ENCODE data around the gene MAML3.

The MAML3 gene

DNA sequence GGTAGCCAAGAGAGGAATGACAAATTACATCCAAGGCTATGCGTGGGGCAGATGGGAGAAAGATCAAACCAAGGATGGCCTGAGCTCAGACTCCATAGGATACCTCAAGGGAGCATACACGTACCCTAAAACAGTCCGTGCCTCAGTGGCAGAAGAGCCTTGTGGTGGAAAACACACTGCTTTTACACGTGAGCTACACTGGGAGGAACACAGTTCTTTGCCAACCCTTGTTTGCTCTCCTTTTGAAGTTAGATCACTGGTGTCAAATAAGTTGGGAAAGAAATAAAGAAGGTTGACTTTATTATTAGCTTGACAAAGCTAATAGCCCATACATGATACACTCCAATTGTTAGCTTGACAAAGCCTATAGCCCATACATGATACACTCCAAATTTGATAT is 346.5 kb downstream of the MAML3 start:
- H3K27ac ChIP-seq (ENCODE audit: low read length): no peak overlapping the region
- H3K36me3 ChIP-seq (ENCODE audit: control insufficient read depth in 1 of 2, insufficient read depth in 2 of 2, low read length in 2 of 2): no peaks in the 10 kb centered on the region
- peaks cover 6% of the 10 kb centered on the region in 2 donors for H3K4me1 ChIP-seq (ENCODE audit: control insufficient read depth in 1 of 2, insufficient read depth in 2 of 2, low read length in 2 of 2)
- peaks cover 4 to 5% of the 10 kb centered on the region in 2 donors for H3K9me3 ChIP-seq (ENCODE audit: control insufficient read depth in 1 of 2, low read length in 2 of 2)
- H3K27me3 ChIP-seq (ENCODE audit: low read depth, low read length): no peaks in the 10 kb centered on the region
- H3K4me3 ChIP-seq (ENCODE audit: low read depth in 1 of 2, low read length in 2 of 2): no peak overlapping the region

DNA sequence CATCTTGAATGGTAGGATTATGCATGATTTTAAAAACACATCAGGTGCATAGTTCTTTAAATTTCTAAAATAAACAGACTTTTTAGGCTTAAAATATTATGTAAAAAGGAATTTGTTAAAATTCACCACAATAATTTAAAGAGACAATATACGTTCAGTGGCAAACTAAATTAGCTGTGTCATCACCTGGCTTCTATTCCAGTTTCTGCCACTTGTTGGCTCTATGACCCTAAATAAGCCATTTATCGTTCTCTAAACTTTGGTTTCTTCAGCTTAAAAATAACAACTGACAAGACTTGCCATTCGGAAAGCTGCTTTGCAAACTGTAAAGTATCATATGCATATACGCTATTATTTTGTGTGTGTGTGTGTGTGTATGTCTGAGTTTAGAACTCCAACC is 347.1 kb downstream of the MAML3 start:
- Histone ChIP-seq H3K27me3 (ENCODE audit: low read depth, low read length) (no peaks in the 10 kb centered on the region), H3K36me3 (ENCODE audit: control insufficient read depth in 1 of 2, insufficient read depth in 2 of 2, low read length in 2 of 2) (no peaks in the 10 kb centered on the region), H3K9me3 (ENCODE audit: control insufficient read depth in 1 of 2, low read length in 2 of 2) (peaks cover 4 to 5% of the 10 kb centered on the region in 2 donors), H3K4me3 (ENCODE audit: low read depth in 1 of 2, low read length in 2 of 2) (no peak overlapping the region), H3K4me1 (ENCODE audit: control insufficient read depth in 1 of 2, insufficient read depth in 2 of 2, low read length in 2 of 2) (peaks cover 6% of the 10 kb centered on the region in 2 donors), H3K27ac (ENCODE audit: low read length) (no peak overlapping the region)

DNA sequence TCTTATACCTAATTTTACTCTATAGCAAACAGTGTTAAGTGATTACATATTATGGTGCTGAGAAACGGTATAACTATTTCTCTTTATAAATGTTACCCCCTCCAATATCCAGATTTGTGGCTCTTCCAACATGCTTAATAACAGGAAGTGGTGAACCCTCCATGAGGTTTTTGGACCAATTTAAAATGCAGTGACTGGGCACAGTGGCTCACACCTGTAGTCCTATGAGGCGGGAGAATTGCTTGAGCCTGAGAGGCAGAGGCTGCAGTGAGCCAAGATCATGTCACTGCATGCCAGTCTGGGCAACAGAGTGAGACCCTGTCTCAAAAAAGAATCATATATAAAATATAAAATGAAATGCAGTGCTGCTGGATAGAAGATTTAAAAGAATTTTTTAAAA is 351.1 kb downstream of the MAML3 start:
- Histone ChIP-seq H3K36me3 (ENCODE audit: control insufficient read depth in 1 of 2, insufficient read depth in 2 of 2, low read length in 2 of 2) (no peaks in the 10 kb centered on the region), H3K27ac (ENCODE audit: low read length) (no peak overlapping the region), H3K9me3 (ENCODE audit: control insufficient read depth in 1 of 2, low read length in 2 of 2) (no peaks in the 10 kb centered on the region), H3K4me3 (ENCODE audit: low read depth in 1 of 2, low read length in 2 of 2) (no peak overlapping the region), H3K27me3 (ENCODE audit: low read depth, low read length) (no peaks in the 10 kb centered on the region), H3K4me1 (ENCODE audit: control insufficient read depth in 1 of 2, insufficient read depth in 2 of 2, low read length in 2 of 2) (no peaks in the 10 kb centered on the region)

DNA sequence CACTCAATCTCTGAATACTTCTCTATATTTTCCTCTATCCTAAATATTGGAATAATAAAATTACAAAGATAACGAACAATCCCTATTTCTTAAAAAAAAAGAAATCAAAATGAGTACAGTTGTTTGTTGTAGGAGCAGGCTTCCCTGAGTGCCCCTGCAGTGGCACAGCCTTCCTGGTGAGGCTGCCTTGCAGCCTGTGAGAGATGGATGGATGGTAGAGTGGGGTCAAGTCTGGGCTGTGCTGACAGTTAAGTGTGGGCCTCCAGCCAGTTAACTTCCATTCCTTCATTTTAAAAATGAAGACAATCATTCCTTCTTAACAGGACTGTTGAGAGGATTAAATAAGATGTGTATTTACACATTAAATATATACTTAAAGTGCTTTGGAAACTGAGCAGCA is 351.5 kb downstream of the MAML3 start:
- Histone ChIP-seq H3K4me3 (ENCODE audit: low read depth in 1 of 2, low read length in 2 of 2) (no peak overlapping the region), H3K9me3 (ENCODE audit: control insufficient read depth in 1 of 2, low read length in 2 of 2) (no peaks in the 10 kb centered on the region), H3K27me3 (ENCODE audit: low read depth, low read length) (no peaks in the 10 kb centered on the region), H3K4me1 (ENCODE audit: control insufficient read depth in 1 of 2, insufficient read depth in 2 of 2, low read length in 2 of 2) (no peaks in the 10 kb centered on the region), H3K36me3 (ENCODE audit: control insufficient read depth in 1 of 2, insufficient read depth in 2 of 2, low read length in 2 of 2) (no peaks in the 10 kb centered on the region), H3K27ac (ENCODE audit: low read length) (no peak overlapping the region)

DNA sequence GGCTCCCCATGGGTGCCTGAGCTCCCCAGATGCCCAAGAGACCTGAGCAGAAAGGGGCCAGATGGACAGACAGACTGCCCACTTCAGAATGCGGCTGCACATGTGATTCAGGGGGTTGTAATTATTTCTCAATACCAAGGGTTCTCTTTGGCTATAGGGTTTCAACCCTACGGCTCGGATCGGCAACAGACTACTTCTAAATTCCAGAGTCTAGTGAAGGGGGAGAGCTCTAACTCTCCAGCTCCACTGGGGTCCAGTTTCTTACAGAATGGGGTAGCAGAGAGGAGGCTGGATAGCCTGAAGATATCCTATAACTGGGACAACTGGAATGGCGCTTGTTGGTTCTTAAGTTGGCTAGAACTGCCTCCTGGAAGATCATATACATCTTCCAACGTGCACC is 352.1 kb downstream of the MAML3 start:
- Histone ChIP-seq H3K4me3 (ENCODE audit: low read depth in 1 of 2, low read length in 2 of 2) (no peak overlapping the region), H3K27ac (ENCODE audit: low read length) (no peak overlapping the region), H3K4me1 (ENCODE audit: control insufficient read depth in 1 of 2, insufficient read depth in 2 of 2, low read length in 2 of 2) (no peaks in the 10 kb centered on the region), H3K27me3 (ENCODE audit: low read depth, low read length) (no peaks in the 10 kb centered on the region), H3K9me3 (ENCODE audit: control insufficient read depth in 1 of 2, low read length in 2 of 2) (no peaks in the 10 kb centered on the region), H3K36me3 (ENCODE audit: control insufficient read depth in 1 of 2, insufficient read depth in 2 of 2, low read length in 2 of 2) (no peaks in the 10 kb centered on the region)

DNA sequence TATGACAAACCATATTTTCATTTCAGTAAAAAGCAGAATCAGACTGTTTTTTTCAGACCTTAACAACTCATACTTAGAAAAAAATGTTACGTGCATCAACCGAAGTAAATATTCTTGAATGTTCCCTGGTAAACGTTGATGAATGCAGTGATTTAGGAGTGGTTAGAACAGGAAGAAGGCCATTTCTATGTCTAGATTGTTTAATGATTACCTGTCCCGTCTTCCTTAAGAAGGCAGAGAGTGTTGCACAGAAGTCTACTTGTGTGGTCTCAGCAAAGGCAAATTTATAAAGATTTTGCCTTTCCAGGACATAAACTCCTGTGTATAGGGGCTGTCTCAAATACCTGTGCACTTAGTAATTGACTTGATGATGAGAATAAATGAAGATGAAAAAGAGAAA is 353.9 kb downstream of the MAML3 start:
- H3K9me3 ChIP-seq (ENCODE audit: control insufficient read depth in 1 of 2, low read length in 2 of 2): no peaks in the 10 kb centered on the region
- no peak overlapping the region for H3K4me3 ChIP-seq (ENCODE audit: low read depth in 1 of 2, low read length in 2 of 2)
- H3K27me3 ChIP-seq (ENCODE audit: low read depth, low read length): no peaks in the 10 kb centered on the region
- H3K36me3 ChIP-seq (ENCODE audit: control insufficient read depth in 1 of 2, insufficient read depth in 2 of 2, low read length in 2 of 2): no peaks in the 10 kb centered on the region
- H3K4me1 ChIP-seq (ENCODE audit: control insufficient read depth in 1 of 2, insufficient read depth in 2 of 2, low read length in 2 of 2): no peaks in the 10 kb centered on the region
- H3K27ac ChIP-seq (ENCODE audit: low read length): no peak overlapping the region

DNA sequence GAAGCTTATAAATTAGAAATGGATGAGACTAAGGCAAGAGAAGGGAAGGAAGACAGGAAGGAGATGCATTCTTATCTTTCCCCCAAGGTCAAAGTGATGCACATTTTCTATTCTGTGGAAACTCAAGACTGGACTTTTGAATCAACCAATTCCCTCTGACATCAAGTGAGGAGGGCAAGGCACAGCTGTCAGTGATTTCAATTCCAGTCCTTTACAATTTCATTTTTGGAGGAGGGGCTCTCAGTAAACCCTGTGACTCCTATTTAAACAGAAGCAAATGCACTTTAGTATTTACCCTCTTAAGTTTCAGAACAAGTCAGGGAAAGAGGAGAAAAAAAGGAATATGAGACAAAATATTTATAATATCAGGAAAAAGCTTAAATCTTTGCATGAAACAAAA is 354.4 kb downstream of the MAML3 start:
- H3K4me1 ChIP-seq (ENCODE audit: control insufficient read depth in 1 of 2, insufficient read depth in 2 of 2, low read length in 2 of 2): no peaks in the 10 kb centered on the region
- no peaks in the 10 kb centered on the region for H3K36me3 ChIP-seq (ENCODE audit: control insufficient read depth in 1 of 2, insufficient read depth in 2 of 2, low read length in 2 of 2)

DNA sequence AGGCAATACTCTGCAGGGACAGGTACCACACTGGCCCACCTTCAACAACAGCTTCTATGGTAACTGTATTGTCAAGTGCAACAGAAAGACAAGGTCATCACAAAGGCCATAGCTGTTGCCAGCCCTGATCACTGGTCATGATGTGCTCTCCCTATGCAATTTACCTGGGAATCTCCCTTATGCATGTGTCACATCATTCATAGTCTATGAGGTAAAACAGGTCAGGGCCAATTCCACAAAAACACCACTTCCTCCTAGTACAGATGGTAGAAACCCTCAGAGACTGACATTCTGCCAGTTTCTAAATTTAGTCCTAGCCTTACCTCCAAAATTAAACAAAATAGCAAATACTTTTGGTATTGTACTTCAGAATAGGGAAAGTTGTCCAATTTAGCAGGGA is 355.5 kb downstream of the MAML3 start:
- Histone ChIP-seq H3K27ac (ENCODE audit: low read length) (no peak overlapping the region), H3K36me3 (ENCODE audit: control insufficient read depth in 1 of 2, insufficient read depth in 2 of 2, low read length in 2 of 2) (no peaks in the 10 kb centered on the region), H3K4me3 (ENCODE audit: low read depth in 1 of 2, low read length in 2 of 2) (no peak overlapping the region), H3K27me3 (ENCODE audit: low read depth, low read length) (no peaks in the 10 kb centered on the region), H3K9me3 (ENCODE audit: control insufficient read depth in 1 of 2, low read length in 2 of 2) (no peaks in the 10 kb centered on the region), H3K4me1 (ENCODE audit: control insufficient read depth in 1 of 2, insufficient read depth in 2 of 2, low read length in 2 of 2) (no peaks in the 10 kb centered on the region)

More for the DNA sequence above, 354.4 kb downstream of the MAML3 start:
- Histone ChIP-seq H3K4me3 (ENCODE audit: low read depth in 1 of 2, low read length in 2 of 2) (no peak overlapping the region), H3K9me3 (ENCODE audit: control insufficient read depth in 1 of 2, low read length in 2 of 2) (no peaks in the 10 kb centered on the region), H3K27me3 (ENCODE audit: low read depth, low read length) (no peaks in the 10 kb centered on the region), H3K27ac (ENCODE audit: low read length) (no peak overlapping the region)

DNA sequence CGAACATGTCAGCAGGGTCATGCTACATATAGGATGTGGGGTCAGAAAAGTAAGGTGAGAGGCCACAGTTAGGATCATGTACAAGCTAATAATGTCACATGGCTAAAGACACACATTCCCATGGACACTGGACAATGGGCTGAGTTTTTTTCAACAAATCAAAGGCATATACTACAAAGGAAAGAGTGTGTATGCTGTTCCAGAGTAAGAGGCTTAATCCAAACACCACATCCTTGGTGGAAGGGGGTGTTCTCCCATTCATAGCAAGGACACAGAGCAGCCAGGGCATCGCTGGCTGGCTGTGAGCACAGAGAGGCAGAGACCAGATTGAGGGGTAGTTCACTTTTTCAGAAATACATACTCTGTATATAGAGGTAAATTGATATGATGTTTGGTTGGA is 356.7 kb downstream of the MAML3 start:
- no peak overlapping the region for H3K4me3 ChIP-seq (ENCODE audit: low read depth in 1 of 2, low read length in 2 of 2)
- no peaks in the 10 kb centered on the region for H3K27me3 ChIP-seq (ENCODE audit: low read depth, low read length)
- no peak overlapping the region for H3K27ac ChIP-seq (ENCODE audit: low read length)
- H3K4me1 ChIP-seq (ENCODE audit: control insufficient read depth in 1 of 2, insufficient read depth in 2 of 2, low read length in 2 of 2): no peaks in the 10 kb centered on the region
- no peaks in the 10 kb centered on the region for H3K36me3 ChIP-seq (ENCODE audit: control insufficient read depth in 1 of 2, insufficient read depth in 2 of 2, low read length in 2 of 2)
- no peaks in the 10 kb centered on the region for H3K9me3 ChIP-seq (ENCODE audit: control insufficient read depth in 1 of 2, low read length in 2 of 2)

DNA sequence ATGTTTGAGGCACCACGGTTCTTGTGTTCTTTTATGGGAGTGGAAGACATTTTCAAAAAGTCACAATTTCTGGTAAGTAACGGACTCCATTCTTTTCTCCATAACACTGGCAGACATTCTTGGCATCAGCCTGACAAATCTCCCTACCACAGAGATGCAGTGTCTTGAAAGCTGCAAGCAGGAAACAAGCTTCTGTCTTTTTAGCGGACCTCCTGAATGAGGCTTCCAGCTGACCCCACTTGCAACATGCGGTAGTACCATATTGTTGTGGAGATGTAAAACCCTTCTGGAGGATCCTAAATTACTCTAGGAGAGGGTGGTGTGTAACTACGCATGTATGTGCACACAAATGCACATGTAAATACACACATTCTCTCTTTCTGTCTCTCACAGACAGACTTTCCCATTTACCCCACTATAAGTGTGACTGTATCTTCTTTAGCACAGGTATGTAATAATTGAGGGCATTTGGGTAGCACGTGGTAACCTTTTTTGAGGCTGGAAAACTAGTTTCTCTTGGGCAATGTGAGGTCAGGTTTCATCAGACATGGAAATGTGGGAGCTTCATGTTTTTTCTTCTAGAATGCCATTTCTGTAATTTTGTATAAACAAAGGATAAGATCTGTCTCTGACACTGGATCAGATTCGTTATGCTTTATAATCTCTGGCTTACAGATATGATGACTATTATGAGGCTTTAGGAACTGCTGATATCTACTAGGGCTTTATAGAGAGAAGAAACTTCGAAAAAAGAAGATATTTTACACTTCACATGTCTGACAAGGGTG is 358.3 kb downstream of the MAML3 start:
- Histone ChIP-seq H3K27me3 (ENCODE audit: low read depth, low read length) (no peaks in the 10 kb centered on the region), H3K4me3 (ENCODE audit: low read depth in 1 of 2, low read length in 2 of 2) (no peak overlapping the region), H3K9me3 (ENCODE audit: control insufficient read depth in 1 of 2, low read length in 2 of 2) (no peaks in the 10 kb centered on the region), H3K4me1 (ENCODE audit: control insufficient read depth in 1 of 2, insufficient read depth in 2 of 2, low read length in 2 of 2) (no peaks in the 10 kb centered on the region), H3K36me3 (ENCODE audit: control insufficient read depth in 1 of 2, insufficient read depth in 2 of 2, low read length in 2 of 2) (no peaks in the 10 kb centered on the region), H3K27ac (ENCODE audit: low read length) (no peak overlapping the region)

DNA sequence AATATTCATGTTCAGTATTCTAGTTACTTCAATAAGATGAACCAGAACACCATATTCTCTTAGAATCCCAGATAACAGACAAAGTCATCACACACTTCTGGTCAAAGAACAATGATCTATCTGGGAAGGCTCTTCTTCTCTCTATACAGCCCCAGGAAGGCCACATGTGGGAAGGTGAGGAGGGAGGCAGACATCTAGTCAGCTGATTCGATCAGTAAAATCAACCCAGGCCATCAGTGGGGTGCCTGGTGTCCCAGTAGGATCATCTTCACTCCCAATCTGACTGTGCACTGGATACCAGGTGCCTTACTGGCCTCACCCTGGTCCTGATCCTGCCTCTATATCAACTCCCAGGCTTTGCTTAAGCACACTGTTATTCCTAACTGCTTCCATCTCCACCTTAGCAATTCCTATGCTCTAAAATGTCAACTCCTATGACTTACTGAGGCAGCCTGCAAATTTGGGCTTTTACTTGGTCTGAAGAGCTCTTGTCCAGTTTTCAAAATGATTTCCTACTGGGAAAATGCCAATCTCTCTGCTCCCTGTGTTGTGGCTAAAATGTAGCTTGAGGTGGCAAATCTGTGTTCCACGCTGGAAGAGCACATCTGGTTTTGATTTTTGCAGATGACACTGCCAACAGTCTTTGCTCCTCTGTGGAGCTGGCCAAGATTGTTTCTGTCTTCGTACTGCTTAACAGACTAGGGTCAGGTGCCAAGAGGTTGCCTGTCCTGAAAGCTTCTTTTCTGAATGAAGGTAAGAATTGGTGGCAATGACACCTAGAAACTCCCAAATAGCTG is 359.6 kb downstream of the MAML3 start:
- no peaks in the 10 kb centered on the region for H3K36me3 ChIP-seq (ENCODE audit: control insufficient read depth in 1 of 2, insufficient read depth in 2 of 2, low read length in 2 of 2)
- H3K27ac ChIP-seq (ENCODE audit: low read length): no peak overlapping the region
- H3K4me1 ChIP-seq (ENCODE audit: control insufficient read depth in 1 of 2, insufficient read depth in 2 of 2, low read length in 2 of 2): no peaks in the 10 kb centered on the region
- H3K9me3 ChIP-seq (ENCODE audit: control insufficient read depth in 1 of 2, low read length in 2 of 2): no peaks in the 10 kb centered on the region
- no peaks in the 10 kb centered on the region for H3K27me3 ChIP-seq (ENCODE audit: low read depth, low read length)
- no peak overlapping the region for H3K4me3 ChIP-seq (ENCODE audit: low read depth in 1 of 2, low read length in 2 of 2)
